BLaER1 (cell line): ENCODE data around the gene ZRSR2.
"Not testable (repeated sequence)": the region's sequence is repeated elsewhere in the genome, so short reads cannot be mapped to it uniquely, and the experiment has no call there.

Source experiments
- H3K27ac ChIP-seq: shearing (Covaris generic); formaldehyde crosslinking; 2 replicates; pipeline ENCODE4 v1.8.1; 2022
- H3K27me3 ChIP-seq: shearing (Covaris generic); formaldehyde crosslinking; 2 replicates; pipeline ENCODE4 v1.8.1; 2022
- H3K36me3 ChIP-seq: shearing (Covaris generic); formaldehyde crosslinking; 2 replicates; pipeline ENCODE4 v1.8.1; 2022
- H3K4me1 ChIP-seq: shearing (Covaris generic); formaldehyde crosslinking; 2 replicates; pipeline ENCODE4 v1.8.1; 2022
- H3K4me2 ChIP-seq: shearing (Covaris generic); formaldehyde crosslinking; 2 replicates; pipeline ENCODE4 v1.8.1; 2022
- H3K4me3 ChIP-seq: shearing (Covaris generic); formaldehyde crosslinking; 2 replicates; pipeline ENCODE4 v1.8.1; 2022
- H3K9ac ChIP-seq: shearing (Covaris generic); formaldehyde crosslinking; 2 replicates; pipeline ENCODE4 v1.8.1; 2022
- H3K9me3 ChIP-seq: shearing (Covaris generic); formaldehyde crosslinking; 2 replicates; pipeline ENCODE4 v1.8.1; 2022
- H4K20me1 ChIP-seq: shearing (Covaris generic); formaldehyde crosslinking; 2 replicates; pipeline ENCODE4 v1.8.1; 2022
- Cebpa-rat ChIP-seq: shearing (Covaris generic); IDR thresholded peaks from 2 replicates; pipeline ENCODE4 v1.8.1; 2022

Gene ZRSR2

DNA sequence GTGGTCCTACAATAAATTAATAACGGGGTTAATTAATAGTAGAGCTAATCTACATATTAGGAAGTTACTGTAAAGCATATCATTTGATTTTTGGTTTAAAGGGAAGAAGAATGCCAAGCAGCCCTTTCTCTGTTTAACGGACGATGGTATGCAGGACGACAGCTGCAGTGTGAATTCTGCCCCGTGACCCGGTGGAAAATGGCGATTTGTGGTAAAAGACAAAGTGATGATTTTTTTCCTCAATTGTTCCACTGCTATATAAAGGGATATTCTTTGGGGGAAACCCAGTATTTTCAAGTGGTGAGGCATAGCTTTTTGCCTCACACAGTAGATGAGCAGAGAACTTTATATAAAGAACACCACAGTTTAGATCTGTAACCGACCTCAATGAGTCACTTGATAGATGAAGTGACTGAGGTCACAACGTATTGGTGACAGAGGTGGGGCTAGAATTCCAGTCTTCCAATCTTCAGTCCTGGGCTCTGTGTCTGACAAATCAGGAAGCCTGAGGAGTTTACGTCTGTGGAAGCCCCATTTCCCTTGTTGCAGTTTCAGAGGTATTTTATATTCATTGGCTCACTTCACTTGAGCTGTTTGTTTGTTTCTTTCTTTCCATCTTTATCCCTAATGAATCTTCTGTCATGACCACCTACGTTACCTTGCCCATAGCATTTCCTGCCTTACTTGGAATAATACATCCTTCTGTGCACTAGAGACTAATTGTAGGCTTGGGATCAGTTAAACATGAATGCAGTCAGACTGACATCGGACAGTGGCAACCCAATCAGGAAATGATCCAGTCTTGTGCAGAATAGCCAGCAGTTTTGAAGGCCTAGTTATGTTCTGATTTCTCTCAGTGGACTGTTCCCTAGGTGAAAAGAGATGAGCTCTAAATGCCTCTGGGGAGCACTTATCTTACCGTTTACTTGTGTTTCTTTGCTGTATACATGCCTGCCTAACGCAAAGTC, 30.1 kb downstream of the ZRSR2 start:
- Histone ChIP-seq H3K4me1 (peaks cover 15% of the 10 kb centered on the region), H3K9ac (no peak overlapping the region), H3K27ac (no peak overlapping the region), H4K20me1 (peaks cover 13% of the 10 kb centered on the region; the same call in 1 of the 2 replicates), H3K27me3 (no peaks in the 10 kb centered on the region), H3K36me3 (peaks cover 62% of the 10 kb centered on the region), H3K9me3 (no peaks in the 10 kb centered on the region), H3K4me2 (no peak overlapping the region), H3K4me3 (no peak overlapping the region)
- no peak for TF ChIP-seq Cebpa-rat

DNA sequence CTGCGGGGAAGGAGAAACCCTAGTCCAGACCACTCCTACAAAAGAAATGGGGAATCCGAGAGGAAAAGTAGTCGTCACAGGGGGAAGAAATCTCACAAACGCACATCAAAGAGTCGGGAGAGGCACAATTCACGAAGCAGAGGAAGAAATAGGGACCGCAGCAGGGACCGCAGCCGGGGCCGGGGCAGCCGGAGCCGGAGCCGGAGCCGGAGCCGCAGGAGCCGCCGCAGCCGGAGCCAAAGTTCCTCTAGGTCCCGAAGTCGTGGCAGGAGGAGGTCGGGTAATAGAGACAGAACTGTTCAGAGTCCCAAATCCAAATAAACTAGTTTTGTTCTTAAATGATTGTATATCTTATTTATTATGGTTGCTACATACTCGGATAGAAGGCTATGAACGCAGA, 32.6 kb downstream of the ZRSR2 start:
- TF ChIP-seq Cebpa-rat, result no peak
- H3K36me3 ChIP-seq, result peaks cover 61% of the 10 kb centered on the region

GRCh38 chrX:15825936-15826335, 35.7 kb downstream of the ZRSR2 start:
- Histone ChIP-seq H3K4me2 (no peak overlapping the region), H3K27me3 (no peaks in the 10 kb centered on the region), H3K36me3 (peaks cover 32% of the 10 kb centered on the region), H3K9me3 (no peaks in the 10 kb centered on the region), H4K20me1 (peaks cover 12% of the 10 kb centered on the region; the same call in 1 of the 2 replicates), H3K4me1 (no peaks in the 10 kb centered on the region), H3K9ac (no peak overlapping the region), H3K4me3 (no peak overlapping the region), H3K27ac (no peak overlapping the region)
- TF ChIP-seq Cebpa-rat, result no peak

More for the DNA sequence above, 32.6 kb downstream of the ZRSR2 start:
- no peak overlapping the region for H3K4me3 ChIP-seq
- H3K4me2 ChIP-seq, result no peak overlapping the region
- H3K9ac ChIP-seq, result no peak overlapping the region
- no peaks in the 10 kb centered on the region for H3K4me1 ChIP-seq
- H3K27me3 ChIP-seq, result no peaks in the 10 kb centered on the region
- H3K27ac ChIP-seq, result no peak overlapping the region
- H4K20me1 ChIP-seq, result peaks cover 11% of the 10 kb centered on the region; the same call in 1 of the 2 replicates
- H3K9me3 ChIP-seq, result no peaks in the 10 kb centered on the region

GRCh38 chrX:15829217-15829616, 38.9 kb downstream of the ZRSR2 start:
- no peak overlapping the region for H3K27ac ChIP-seq
- H3K36me3 ChIP-seq, result peaks cover 10% of the 10 kb centered on the region; the same call in 1 of the 2 replicates
- no peak overlapping the region for H3K4me2 ChIP-seq
- 0 out of 2 replicates have a peak, but pooled peaks cover 4% of the 10 kb centered on the region for H3K27me3 ChIP-seq
- H3K9ac ChIP-seq, result no peak overlapping the region
- no peak for TF ChIP-seq Cebpa-rat
- no peaks in the 10 kb centered on the region for H3K9me3 ChIP-seq
- H4K20me1 ChIP-seq, result peaks cover 11% of the 10 kb centered on the region; the same call in 1 of the 2 replicates
- H3K4me3 ChIP-seq, result no peak overlapping the region
- H3K4me1 ChIP-seq, result no peaks in the 10 kb centered on the region

DNA sequence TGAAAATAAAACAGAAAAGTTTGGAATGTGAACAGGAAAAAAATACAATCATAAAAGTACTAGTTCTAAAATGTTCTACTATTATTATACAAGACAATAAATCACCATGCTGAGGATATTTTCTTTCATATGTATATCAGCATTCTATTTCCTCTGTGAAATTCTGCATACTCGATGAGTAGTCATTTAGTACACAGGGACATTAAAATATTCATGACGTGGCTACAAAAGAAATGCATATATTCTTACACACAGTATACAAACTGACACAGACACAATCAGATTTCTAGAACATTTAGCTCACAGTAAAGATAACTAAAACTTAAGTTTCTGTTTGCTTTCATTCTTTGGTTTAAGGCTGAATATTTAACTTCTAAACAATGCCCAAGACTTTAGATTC, 41.1 kb downstream of the ZRSR2 start:
- H3K4me1 ChIP-seq, H3K4me2 ChIP-seq, H3K36me3 ChIP-seq, H3K27ac ChIP-seq, H3K9me3 ChIP-seq, H3K4me3 ChIP-seq, H3K27me3 ChIP-seq, H3K9ac ChIP-seq: not testable (repeated sequence)
- peaks cover 18% of the 10 kb centered on the region; the same call in 1 of the 2 replicates for H4K20me1 ChIP-seq

DNA sequence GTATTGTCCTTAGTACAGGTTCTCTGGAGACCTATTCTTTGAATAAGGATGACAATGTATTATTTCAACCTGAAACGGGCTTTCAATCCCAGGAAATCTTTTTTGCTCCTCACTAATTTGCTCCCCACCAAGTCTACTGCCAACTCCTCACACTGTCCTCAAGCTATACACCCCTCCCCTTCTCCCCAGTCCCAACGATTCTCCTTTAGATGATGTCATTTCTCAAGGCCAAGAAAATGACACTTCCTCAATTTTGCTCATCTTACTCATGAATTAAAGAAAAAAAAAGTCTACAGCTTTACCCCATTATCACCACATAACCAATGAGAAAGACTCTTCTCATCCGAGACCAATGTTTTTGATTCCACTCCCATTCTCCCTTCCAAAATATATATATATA, 43.8 kb downstream of the ZRSR2 start:
- no peak for TF ChIP-seq Cebpa-rat
- H3K27ac ChIP-seq, result no peak overlapping the region
- peaks cover 11% of the 10 kb centered on the region; the same call in 1 of the 2 replicates for H3K27me3 ChIP-seq
- peaks cover 13% of the 10 kb centered on the region; the same call in 1 of the 2 replicates for H4K20me1 ChIP-seq
- H3K4me2 ChIP-seq, result no peak overlapping the region
- no peaks in the 10 kb centered on the region for H3K4me1 ChIP-seq
- H3K36me3 ChIP-seq, result peaks cover 2% of the 10 kb centered on the region; the same call in 1 of the 2 replicates
- no peaks in the 10 kb centered on the region for H3K9me3 ChIP-seq
- no peak overlapping the region for H3K9ac ChIP-seq
- no peak overlapping the region for H3K4me3 ChIP-seq

GRCh38 chrX:15834827-15835595, 44.7 kb downstream of the ZRSR2 start:
- H3K4me1 ChIP-seq, result no peaks in the 10 kb centered on the region
- peaks cover 11% of the 10 kb centered on the region; the same call in 1 of the 2 replicates for H3K27me3 ChIP-seq
- H3K4me3 ChIP-seq, result no peak overlapping the region
- H3K36me3 ChIP-seq, result peaks cover 2% of the 10 kb centered on the region; the same call in 1 of the 2 replicates
- H4K20me1 ChIP-seq, result peaks cover 13% of the 10 kb centered on the region; the same call in 1 of the 2 replicates
- no peak overlapping the region for H3K27ac ChIP-seq
- H3K9ac ChIP-seq, result no peak overlapping the region
- no peak overlapping the region for H3K4me2 ChIP-seq
- TF ChIP-seq Cebpa-rat, result no peak
- no peaks in the 10 kb centered on the region for H3K9me3 ChIP-seq

DNA sequence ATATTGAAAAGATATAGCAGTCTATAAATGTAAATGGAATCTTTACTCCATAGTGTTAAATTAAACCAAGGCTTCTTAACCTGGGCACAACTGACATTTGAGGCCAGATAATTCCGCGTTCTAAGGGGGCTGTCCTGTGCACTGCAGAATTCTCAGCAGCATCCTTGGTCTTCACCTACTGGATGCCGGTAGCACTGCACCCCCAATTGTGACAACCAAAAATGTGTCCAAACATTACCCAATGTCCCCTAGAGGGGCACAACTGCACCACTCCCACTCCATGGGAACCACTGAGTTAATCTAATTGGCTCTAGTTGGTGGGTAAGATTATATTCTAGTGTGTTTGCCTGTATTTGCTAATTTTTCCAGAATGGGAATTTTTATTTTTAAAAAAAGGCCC, 47.7 kb downstream of the ZRSR2 start:
- Histone ChIP-seq H3K4me3 (no peak overlapping the region), H3K27me3 (peaks cover 13% of the 10 kb centered on the region; the same call in 1 of the 2 replicates), H3K4me1 (no peaks in the 10 kb centered on the region), H3K27ac (no peak overlapping the region), H3K4me2 (no peak overlapping the region), H3K9me3 (no peaks in the 10 kb centered on the region), H3K9ac (no peak overlapping the region), H3K36me3 (peaks cover 7% of the 10 kb centered on the region; the same call in 1 of the 2 replicates), H4K20me1 (peaks cover 12% of the 10 kb centered on the region; the same call in 1 of the 2 replicates)
- no peak for TF ChIP-seq Cebpa-rat

- peaks cover 9% of the 10 kb centered on the region; the same call in 1 of the 2 replicates for H4K20me1 ChIP-seq
- no peak overlapping the region for H3K9ac ChIP-seq
- no peaks in the 10 kb centered on the region for H3K4me1 ChIP-seq
- H3K36me3 ChIP-seq, result peaks cover 15% of the 10 kb centered on the region; the same call in 1 of the 2 replicates
- H3K9me3 ChIP-seq, result no peaks in the 10 kb centered on the region
- no peak overlapping the region for H3K4me2 ChIP-seq
- H3K4me3 ChIP-seq, result no peak overlapping the region
- TF ChIP-seq Cebpa-rat, result no peak
- H3K27ac ChIP-seq, result no peak overlapping the region
- H3K27me3 ChIP-seq, result peaks cover 40% of the 10 kb centered on the region
Observed at GRCh38 chrX:15841853-15842516, 51.7 kb downstream of the ZRSR2 start.
